HEK293T (cell line): ENCODE data around the gene MICALL2.

ENCODE experiments used
- CTCF ChIA-PET: fragments of 350-600 bp; formaldehyde crosslinking; extraction: SDS; loops from one replicate; lab custom pipeline; 2021; ENCODE audit warnings: antibody characterized with exemption, inconsistent platforms; lab: Yijun Ruan, JAX
- POLR2A ChIA-PET: fragments of 350-600 bp; formaldehyde crosslinking; extraction: SDS; loops from one replicate; lab custom pipeline; 2020; ENCODE audit warnings: antibody characterized with exemption, inconsistent platforms; lab: Yijun Ruan, JAX
- DNase-seq: peaks from one replicate; pipeline ENCODE4 v3.0.0; 2012; ENCODE audit warnings: mixed read lengths; ENCODE audit errors: extremely low spot score
- ARNT ChIP-seq: fragments of 450-650 bp; IDR thresholded peaks from 2 replicates; pipeline ENCODE4 v1.6.1; 2017; ENCODE audit warnings: mild to moderate bottlenecking
- BHLHE40 ChIP-seq: fragments of 450-650 bp; IDR thresholded peaks from 2 replicates; pipeline ENCODE4 v1.6.1; 2016; ENCODE audit warnings: mild to moderate bottlenecking, moderate library complexity, borderline replicate concordance
- CTBP1 ChIP-seq: fragments of 450-650 bp; IDR thresholded peaks from 2 replicates; pipeline ENCODE4 v1.6.1; 2016; ENCODE audit warnings: borderline replicate concordance
- ELF4 ChIP-seq: fragments of 450-650 bp; IDR thresholded peaks from 2 replicates; pipeline ENCODE4 v1.6.1; 2017; ENCODE audit warnings: antibody characterized with exemption
- FOXA1 ChIP-seq: fragments of 450-650 bp; IDR thresholded peaks from 2 replicates; pipeline ENCODE4 v1.6.1; 2016; ENCODE audit warnings: mild to moderate bottlenecking
- FOXK2 ChIP-seq: fragments of 450-650 bp; IDR thresholded peaks from 2 replicates; pipeline ENCODE4 v1.6.1; 2016; ENCODE audit warnings: mild to moderate bottlenecking
- FOXM1 ChIP-seq: fragments of 450-650 bp; IDR thresholded peaks from 2 replicates; pipeline ENCODE4 v1.6.1; 2017; ENCODE audit warnings: mild to moderate bottlenecking, borderline replicate concordance
- HDGF ChIP-seq: fragments of 450-650 bp; IDR thresholded peaks from 2 replicates; pipeline ENCODE4 v1.6.1; 2017; ENCODE audit warnings: antibody characterized with exemption, borderline replicate concordance
- L3MBTL2 ChIP-seq: fragments of 450-650 bp; conservative IDR thresholded peaks from 2 replicates; pipeline ENCODE4 v1.6.1; 2016; ENCODE audit warnings: mild to moderate bottlenecking
- LEF1 ChIP-seq: fragments of 450-650 bp; IDR thresholded peaks from 2 replicates; pipeline ENCODE4 v1.6.1; 2017; ENCODE audit warnings: mild to moderate bottlenecking, borderline replicate concordance
- NFRKB ChIP-seq: fragments of 450-650 bp; IDR thresholded peaks from 2 replicates; pipeline ENCODE4 v1.6.1; 2016; ENCODE audit warnings: mild to moderate bottlenecking, moderate library complexity
- PKNOX1 ChIP-seq: fragments of 450-650 bp; IDR thresholded peaks from 2 replicates; pipeline ENCODE4 v1.6.1; 2016
- SP1 ChIP-seq: fragments of 450-650 bp; IDR thresholded peaks from 2 replicates; pipeline ENCODE4 v1.6.1; 2017
- SUZ12 ChIP-seq: fragments of 450-650 bp; IDR thresholded peaks from 2 replicates; pipeline ENCODE4 v1.6.1; 2016; ENCODE audit warnings: mild to moderate bottlenecking
- TARDBP ChIP-seq: fragments of 450-650 bp; IDR thresholded peaks from 2 replicates; pipeline ENCODE4 v1.6.1; 2016
- ZNF384 ChIP-seq: fragments of 450-650 bp; IDR thresholded peaks from 2 replicates; pipeline ENCODE4 v1.6.1; 2016

Gene MICALL2

GRCh38 chr7:1449951-1450350 is 9.3 kb downstream of the MICALL2 start:
- TF ChIP-seq FOXA1 = no peak
- TF ChIP-seq LEF1 = no peak
- TF ChIP-seq L3MBTL2 = no peak
- TF ChIP-seq HDGF = no peak
- TF ChIP-seq CTBP1 = no peak
- TF ChIP-seq SUZ12 = no peak
- no peak for TF ChIP-seq BHLHE40
- no peak for TF ChIP-seq TARDBP
- no peak for TF ChIP-seq NFRKB
- ChIA-PET POLR2A (no interaction called here), CTCF (no interaction called here)
- no peak for DNase-seq

- ChIA-PET CTCF (no interaction called here), POLR2A (no interaction called here)
- DNase-seq = no peak
- TF ChIP-seq CTBP1 (no peak), SP1 (no peak), FOXM1 (no peak), L3MBTL2 (no peak), FOXK2 (no peak), LEF1 (no peak), NFRKB (no peak), FOXA1 (no peak), HDGF (no peak), BHLHE40 (no peak), ELF4 (no peak), ZNF384 (no peak)
These were observed 9.8 kb downstream of the MICALL2 start for GRCh38 chr7:1449501-1449900.

- TF ChIP-seq FOXK2 (no peak), PKNOX1 (no peak), ELF4 (no peak), NFRKB (no peak), BHLHE40 (no peak), ZNF384 (no peak), ARNT (no peak), HDGF (no peak), TARDBP (no peak), FOXA1 (no peak), FOXM1 (no peak), SUZ12 (no peak), SP1 (no peak), L3MBTL2 (no peak), CTBP1 (no peak)
- ChIA-PET POLR2A (interaction anchor here (1.2 kb wide), 1 partner anchor 10 kb away, joined by 3 read pairs; the partner anchor contains the start of gene MICALL2), CTCF (no interaction called here)
- DNase-seq = no peak
These were observed 10.3 kb downstream of the MICALL2 start for GRCh38 chr7:1448958-1449357.

- CTCF ChIA-PET = interaction anchor here (0.7 kb wide), 1 partner anchor 28 kb away, joined by 4 read pairs; no protein-coding TSS in a partner anchor
- POLR2A ChIA-PET = interaction anchor here (1.2 kb wide), 1 partner anchor 12 kb away, joined by 3 read pairs; the partner anchor contains the start of gene MICALL2
- no peak for DNase-seq
- TF ChIP-seq FOXA1 = no peak
- no peak for TF ChIP-seq CTBP1
- TF ChIP-seq LEF1 = no peak
- no peak for TF ChIP-seq L3MBTL2
- TF ChIP-seq PKNOX1 = no peak
- TF ChIP-seq SUZ12 = no peak
- no peak for TF ChIP-seq FOXK2
- no peak for TF ChIP-seq FOXM1
- TF ChIP-seq TARDBP = no peak
- TF ChIP-seq NFRKB = no peak
These were observed 11.6 kb downstream of the MICALL2 start for GRCh38 chr7:1447551-1448244.

GRCh38 chr7:1447112-1447511 is 12.2 kb downstream of the MICALL2 start:
- DNase-seq = no peak
- CTCF ChIA-PET = no interaction called here
- TF ChIP-seq ELF4 (no peak), FOXK2 (no peak), FOXM1 (no peak), NFRKB (no peak), FOXA1 (no peak), HDGF (no peak), SUZ12 (no peak), ARNT (no peak), LEF1 (no peak), ZNF384 (no peak), BHLHE40 (no peak), PKNOX1 (no peak), L3MBTL2 (no peak), CTBP1 (no peak), TARDBP (no peak), SP1 (no peak)
- POLR2A ChIA-PET = no interaction called here
